ENCODE measurements around the gene SAMD4B. TPM values are rescaled to one million over a fixed set of nuclear protein-coding genes. Genes with fewer than 3 reads are reported as not detected.
A peak's percentile ranks its signal among the peaks of the same experiment; 100 is the strongest.

SAMD4B gene
- total and polyA plus RNA-seq, 7 donors = 28.4 to 83.6 (median 52.7) TPM

DNA sequence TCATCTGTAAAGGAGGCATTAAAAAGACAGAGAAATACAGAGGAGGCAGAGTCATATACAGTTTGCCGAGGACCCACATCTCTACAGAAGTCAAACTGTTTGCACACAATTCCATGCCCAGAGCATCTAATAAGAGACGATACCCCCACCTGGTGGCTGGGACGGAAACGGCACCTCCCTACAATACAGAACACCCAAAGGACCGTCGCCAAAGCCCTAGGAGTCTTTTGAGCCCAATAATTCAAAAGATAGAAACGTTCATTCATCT, 69.5 kb downstream of the SAMD4B start:
- no peaks in the 10 kb centered on the region for H3K9me3 ChIP-seq
- H3K36me3 ChIP-seq = peaks cover 14 to 28% (median 19%) of the 10 kb centered on the region in 4 donors
- H3K27me3 ChIP-seq = no peaks in the 10 kb centered on the region
- peak overlapping the region; percentile 0 to 99 (median 90) for H3K4me3 ChIP-seq
- peaks cover 0 to 53% (median 45%) of the 10 kb centered on the region in 4 donors for H3K4me1 ChIP-seq
- peak; percentile 97 for DNase-seq
- 0 to 1% methylated on average over 7 of the region's 7 CpGs for WGBS, 2 donors
- peak in 1 of 4 donors; percentile 49 for TF ChIP-seq POLR2AphosphoS5 (IDR thresholded peaks at IDR 0.05)
- TF ChIP-seq, protein P1, sequence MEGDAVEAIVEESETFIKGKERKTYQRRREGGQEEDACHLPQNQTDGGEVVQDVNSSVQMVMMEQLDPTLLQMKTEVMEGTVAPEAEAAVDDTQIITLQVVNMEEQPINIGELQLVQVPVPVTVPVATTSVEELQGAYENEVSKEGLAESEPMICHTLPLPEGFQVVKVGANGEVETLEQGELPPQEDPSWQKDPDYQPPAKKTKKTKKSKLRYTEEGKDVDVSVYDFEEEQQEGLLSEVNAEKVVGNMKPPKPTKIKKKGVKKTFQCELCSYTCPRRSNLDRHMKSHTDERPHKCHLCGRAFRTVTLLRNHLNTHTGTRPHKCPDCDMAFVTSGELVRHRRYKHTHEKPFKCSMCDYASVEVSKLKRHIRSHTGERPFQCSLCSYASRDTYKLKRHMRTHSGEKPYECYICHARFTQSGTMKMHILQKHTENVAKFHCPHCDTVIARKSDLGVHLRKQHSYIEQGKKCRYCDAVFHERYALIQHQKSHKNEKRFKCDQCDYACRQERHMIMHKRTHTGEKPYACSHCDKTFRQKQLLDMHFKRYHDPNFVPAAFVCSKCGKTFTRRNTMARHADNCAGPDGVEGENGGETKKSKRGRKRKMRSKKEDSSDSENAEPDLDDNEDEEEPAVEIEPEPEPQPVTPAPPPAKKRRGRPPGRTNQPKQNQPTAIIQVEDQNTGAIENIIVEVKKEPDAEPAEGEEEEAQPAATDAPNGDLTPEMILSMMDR (IDR thresholded peaks at IDR 0.05) = peak in 3 of 4 experiments; percentile 81 to 99 (median 94)
- TF ChIP-seq EP300 (IDR thresholded peaks at IDR 0.05) = no peak
- TF ChIP-seq POLR2A (IDR thresholded peaks at IDR 0.05) = no peak
- intact Hi-C loops (cut with DNase I) = loop anchor here (1.0 to 2.0 kb wide), 3 partner anchors 8 to 69 kb away; partner anchors contain the start of gene SAMD4B
- H3K27ac ChIP-seq = peak overlapping the region; percentile 100

DNA sequence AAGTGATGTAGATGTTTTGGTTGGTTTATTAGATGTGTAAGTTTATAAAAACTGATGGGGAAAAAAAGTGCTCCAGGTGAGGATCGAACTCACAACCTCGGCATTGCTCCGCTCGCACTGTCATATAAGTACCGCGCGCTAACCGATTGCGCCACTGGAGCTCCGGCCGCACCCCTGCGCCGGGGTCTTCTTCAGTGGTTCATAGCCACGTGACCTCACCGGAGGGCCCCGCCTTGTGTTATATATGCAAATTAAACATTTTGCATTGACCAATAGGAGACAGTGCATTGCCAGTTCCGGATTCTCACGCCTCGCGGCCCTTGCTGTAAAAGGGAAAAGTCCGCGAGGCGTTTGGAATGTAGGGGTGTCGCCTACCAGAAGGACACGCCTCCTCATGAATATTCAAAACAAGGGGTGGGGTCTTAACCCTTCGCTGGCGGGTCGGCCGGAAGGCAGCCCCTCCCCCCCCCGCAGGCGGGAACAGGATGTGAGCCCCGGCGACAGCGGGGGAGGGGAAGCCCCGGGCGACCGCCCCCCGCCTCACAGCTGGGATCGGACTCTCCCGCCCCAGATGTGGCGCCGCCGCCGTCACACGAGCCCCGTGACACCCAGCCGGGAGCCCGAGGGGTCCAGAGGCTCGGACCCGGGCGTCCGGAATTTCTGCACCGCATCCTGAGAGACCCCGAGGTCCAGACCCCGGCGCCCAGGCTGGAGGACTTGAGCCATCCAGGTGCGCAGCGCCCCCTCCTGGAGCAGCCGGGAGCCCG, 70.1 kb downstream of the SAMD4B start, which contains the start of gene PLEKHG2:
PLEKHG2 (plus strand) TSS at position 570 of the 767 bp plus-strand sequence. CDS start 1,418 bp downstream, outside the sequence.
- TF ChIP-seq POLR2AphosphoS5 (IDR thresholded peaks at IDR 0.05) = peak; percentile 39 to 94 (median 92)
- TF ChIP-seq, protein P1 (IDR thresholded peaks at IDR 0.05) = peak; percentile 85 to 95 (median 90)
- TF ChIP-seq EP300 (IDR thresholded peaks at IDR 0.05) = peak in 2 of 4 donors; percentile 69 to 70
- peak; percentile 60 to 89 for TF ChIP-seq POLR2A (IDR thresholded peaks at IDR 0.05)
- Histone ChIP-seq H3K4me1 (peaks cover 0 to 59% (median 47%) of the 10 kb centered on the region in 4 donors), H3K27ac (peak within 1 kb of the TSS; percentile 100), H3K4me3 (peak within 1 kb of the TSS; percentile 83 to 99 (median 91)), H3K36me3 (peaks cover 15 to 29% (median 20%) of the 10 kb centered on the region in 4 donors), H3K9me3 (no peaks in the 10 kb centered on the region), H3K27me3 (no peaks in the 10 kb centered on the region)
- peak; percentile 100 for DNase-seq
- intact Hi-C loops (cut with DNase I) = loop anchor here (1.0 to 2.0 kb wide), 2 partner anchors 9 to 69 kb away; partner anchors contain the start of gene SAMD4B
- WGBS, 2 donors = 0% methylated on average over 60 of the region's 60 CpGs

- intact Hi-C loops (cut with DNase I) = loop anchor here (1.0 to 2.0 kb wide), 2 partner anchors 10 to 70 kb away; partner anchors contain the start of gene SAMD4B
- Histone ChIP-seq H3K27me3 (no peaks in the 10 kb centered on the region), H3K4me3 (peak overlapping the region; percentile 83 to 99 (median 91)), H3K36me3 (peaks cover 9 to 29% (median 18%) of the 10 kb centered on the region in 4 donors), H3K27ac (peak overlapping the region; percentile 100), H3K9me3 (no peaks in the 10 kb centered on the region), H3K4me1 (peaks cover 0 to 63% (median 50%) of the 10 kb centered on the region in 4 donors)
- no peak for DNase-seq
- TF ChIP-seq POLR2A (IDR thresholded peaks at IDR 0.05) (no peak), POLR2AphosphoS5 (IDR thresholded peaks at IDR 0.05) (no peak), EP300 (IDR thresholded peaks at IDR 0.05) (no peak)
- TF ChIP-seq, protein P1 (IDR thresholded peaks at IDR 0.05) = no peak
- 0 to 1% methylated on average over 24 of the region's 24 CpGs for WGBS, 2 donors
These were observed 70.6 kb downstream of the SAMD4B start for GRCh38 chr19:39412867-39413271.

GRCh38 chr19:39413272-39413910, 71.2 kb downstream of the SAMD4B start:
- Histone ChIP-seq H3K27ac (peak overlapping the region; percentile 100), H3K36me3 (peaks cover 4 to 29% (median 16%) of the 10 kb centered on the region in 4 donors), H3K4me3 (peak overlapping the region; percentile 83 to 99 (median 91)), H3K4me1 (peaks cover 0 to 63% (median 50%) of the 10 kb centered on the region in 4 donors), H3K27me3 (no peaks in the 10 kb centered on the region), H3K9me3 (no peaks in the 10 kb centered on the region)
- peak; percentile 91 for DNase-seq
- 2% methylated on average over 54 of the region's 54 CpGs for WGBS, 2 donors
- TF ChIP-seq POLR2AphosphoS5 (IDR thresholded peaks at IDR 0.05) = peak; percentile 8 to 52 (median 36)
- TF ChIP-seq POLR2A (IDR thresholded peaks at IDR 0.05) = peak in 1 of 2 donors; percentile 16
- no peak for TF ChIP-seq EP300 (IDR thresholded peaks at IDR 0.05)
- intact Hi-C loops (cut with DNase I) = loop anchor here (2.0 kb wide), 1 partner anchor 71 kb away; the partner anchor contains the start of gene SAMD4B
